HepG2 (cell line): ENCODE measurements around the gene CFAP54. TPM values are rescaled to one million over a fixed set of nuclear protein-coding genes. Genes with fewer than 3 reads are reported as not detected.

ENCODE experiments used
- ATAC-seq: fragments of 200-7000 bp; cut with Tn5 transposase; 3 replicates; pipeline ENCODE4 v1.9.1; 2020; ENCODE audit warnings: mild to moderate bottlenecking, moderate library complexity
- BruUV-seq: library from RNA; stranded (reverse); fragments of 400-500 nt; replicated peaks from 2 replicates; lab custom pipeline; 2021; lab: Mats Ljungman, UMichigan
- CTCF ChIA-PET: fragments of 300-600 bp; formaldehyde crosslinking; extraction: SDS; loops from one replicate; lab custom pipeline; 2021; ENCODE audit warnings: low total read pairs, inconsistent platforms, low intra/inter-chr PET ratio; lab: Yijun Ruan, JAX
- POLR2A ChIA-PET: fragments of 350-600 bp; sonication (Branson Sonifier 250); formaldehyde crosslinking; loops from one replicate; lab custom pipeline; 2020; ENCODE audit warnings: antibody characterized with exemption, inconsistent platforms; lab: Yijun Ruan, JAX
- DNase-seq: peaks from one replicate; pipeline ENCODE4 v3.0.0-alpha.2; 2015; ENCODE audit warnings: low spot score
- FAIRE-seq: peaks from 3 replicates; lab custom pipeline; 2011; peaks lifted over from hg19 to GRCh38; lab: Jason Lieb, UNC
- H2AFZ ChIP-seq: one replicate; pipeline ENCODE4 v1.6.1; 2011; ENCODE audit warnings: low read length, inconsistent platforms
- H3K27ac ChIP-seq: fragments of 300-600 bp; 3 replicates; pipeline ENCODE4 v1.8.0; 2011; ENCODE audit warnings: mixed run types, mild to moderate bottlenecking, mixed read lengths, low read length, inconsistent platforms; ENCODE audit not compliant: insufficient read depth; ENCODE audit errors: extremely low read length
- H3K27me3 ChIP-seq, 2 experiments: fragments of 200-600 bp in 1 of 2; 2 replicates in 1 of 2; 3 replicates in 1 of 2; pipeline versions ENCODE4 v1.6.0 to v1.8.0; 2011; ENCODE audit warnings: low read length in 2 of 2, mild to moderate bottlenecking in 2 of 2, moderate library complexity in 2 of 2, inconsistent platforms in 1 of 2; ENCODE audit not compliant: insufficient read depth in 2 of 2, control insufficient read depth in 1 of 2
- H3K36me3 ChIP-seq, 2 experiments: fragments of 200-600 bp in 1 of 2; replicated peaks in 1 of 2; 2 replicates in 1 of 2; 3 replicates in 1 of 2; pipeline versions ENCODE4 v1.5.1 to v1.8.0; 2011; ENCODE audit warnings: low read length in 2 of 2, inconsistent platforms in 1 of 2; ENCODE audit not compliant: insufficient read depth in 2 of 2, control insufficient read depth in 1 of 2
- H3K4me1 ChIP-seq: 2 replicates; pipeline ENCODE4 v1.5.1; 2012; ENCODE audit warnings: low read length, inconsistent platforms; ENCODE audit not compliant: insufficient read depth
- H3K4me2 ChIP-seq: 2 replicates; pipeline ENCODE4 v1.6.0; 2011; ENCODE audit warnings: low read depth, low read length, inconsistent platforms
- H3K4me3 ChIP-seq, 3 experiments: fragments of 200-600 bp in 1 of 3; sonication (generic), shearing (Covaris generic) in 1 of 3; replicated peaks in 1 of 3; 2 replicates each; pipeline ENCODE4 v1.5.1; 2011 to 2016; ENCODE audit warnings: low read length in 3 of 3, inconsistent platforms in 2 of 3, low read depth in 2 of 3, mild to moderate bottlenecking in 2 of 3, control low read depth in 1 of 3, mixed read lengths in 1 of 3; ENCODE audit not compliant: insufficient read depth in 1 of 3
- H3K79me2 ChIP-seq: one replicate; pipeline ENCODE4 v1.6.1; 2011; ENCODE audit warnings: low read length, inconsistent platforms; ENCODE audit not compliant: insufficient read depth
- H3K9ac ChIP-seq: 2 replicates; pipeline ENCODE4 v1.6.0; 2011; ENCODE audit warnings: mild to moderate bottlenecking, low read depth, low read length, inconsistent platforms; ENCODE audit not compliant: insufficient read depth
- H3K9me3 ChIP-seq: 2 replicates; pipeline ENCODE4 v1.5.1; 2012; ENCODE audit warnings: mild to moderate bottlenecking, low read length
- H4K20me1 ChIP-seq: 2 replicates; pipeline ENCODE4 v1.6.0; 2011; ENCODE audit warnings: inconsistent platforms, mild to moderate bottlenecking, low read length, moderate library complexity; ENCODE audit not compliant: insufficient read depth
- CENPX ChIP-seq: sonication (generic); formaldehyde crosslinking; IDR thresholded peaks from 2 replicates; pipeline ENCODE4 v1.9.0; 2021; ENCODE audit warnings: mild to moderate bottlenecking, missing genetic modification reagents, moderate library complexity
- GLI4 ChIP-seq: sonication (generic); formaldehyde crosslinking; IDR thresholded peaks from 2 replicates; pipeline ENCODE4 v1.5.1; 2020; ENCODE audit warnings: missing genetic modification reagents, mild to moderate bottlenecking, moderate library complexity, borderline replicate concordance
- MED13 ChIP-seq: sonication (generic); formaldehyde crosslinking; IDR thresholded peaks from 2 replicates; pipeline ENCODE4 v1.5.0; 2020; ENCODE audit warnings: missing genetic modification reagents
- NCOA1 ChIP-seq: sonication (generic); formaldehyde crosslinking; IDR thresholded peaks from 2 replicates; pipeline ENCODE4 v1.9.0; 2021; ENCODE audit warnings: missing genetic modification reagents
- PBX3 ChIP-seq: sonication (generic); formaldehyde crosslinking; IDR thresholded peaks from 2 replicates; pipeline ENCODE4 v1.8.1; 2023; ENCODE audit warnings: missing genetic modification reagents, inconsistent platforms, borderline replicate concordance
- RFX1 ChIP-seq: fragments of 450-650 bp; IDR thresholded peaks from 2 replicates; pipeline ENCODE4 v1.6.1; 2017
- XRCC5 ChIP-seq: fragments of 200-400 bp; formaldehyde crosslinking; optimal IDR thresholded peaks from 2 replicates; pipeline ENCODE3; 2017; ENCODE audit warnings: mild to moderate bottlenecking, low read length
- ZNF124 ChIP-seq: sonication (generic); formaldehyde crosslinking; IDR thresholded peaks from 2 replicates; pipeline ENCODE4 v1.4.0; 2020; ENCODE audit warnings: missing genetic modification reagents
- ZNF234 ChIP-seq: sonication (generic); formaldehyde crosslinking; conservative IDR thresholded peaks from 2 replicates; pipeline ENCODE4 v1.5.1; 2020; ENCODE audit warnings: mild to moderate bottlenecking, missing genetic modification reagents
- ZNF264 ChIP-seq: sonication (generic); formaldehyde crosslinking; IDR thresholded peaks from 2 replicates; pipeline ENCODE4 v1.4.0; 2020; ENCODE audit warnings: missing genetic modification reagents
- ZNF280B ChIP-seq: sonication (generic); formaldehyde crosslinking; IDR thresholded peaks from 2 replicates; pipeline ENCODE4 v1.5.0; 2020; ENCODE audit warnings: missing genetic modification reagents, mild to moderate bottlenecking, borderline replicate concordance
- ZNF564 ChIP-seq: sonication (generic); formaldehyde crosslinking; IDR thresholded peaks from 2 replicates; pipeline ENCODE4 v1.8.1; 2023; ENCODE audit warnings: mild to moderate bottlenecking, missing genetic modification reagents
- ZNF724P ChIP-seq: sonication (generic); formaldehyde crosslinking; IDR thresholded peaks from 2 replicates; pipeline ENCODE4 v1.8.0; 2022; ENCODE audit warnings: missing genetic modification reagents, borderline replicate concordance
- ZNF788 ChIP-seq: sonication (generic); formaldehyde crosslinking; IDR thresholded peaks from 2 replicates; pipeline ENCODE4 v1.5.0; 2020; ENCODE audit warnings: mild to moderate bottlenecking, missing genetic modification reagents, borderline replicate concordance
- in situ Hi-C: cut with HindIII; loops from 2 replicates; pipeline ENCODE4 v1.10.0; 2017; ENCODE audit warnings: low pct_unique_long_range_greater_than_20kb; ENCODE audit not compliant: extremely low pct_ligation_motif_present
- intact Hi-C: fragments of 100-400 bp; cut with micrococcal nuclease; formaldehyde crosslinking; loops from one replicate; pipeline ENCODE4 v1.10.0; 2022; ENCODE audit not compliant: unreplicated experiment
- polyA plus RNA-seq, 8 experiments: library from polyadenylated mRNA; depleted of rRNA in 3 of 8; stranded (reverse) in 7 of 8; unstranded in 1 of 8; fragments of >200 nt; fragmentation: Illumina TruSeq in 4 of 8; extraction: Trizol in 4 of 8; gene quantifications; 2 replicates each; pipeline versions ENCODE4 v1.2.1 to v1.2.3, GENCODE V29; 2011 to 2016; ENCODE audit warnings: low read depth in 4 of 8, missing spikeins in 1 of 8, mixed read lengths in 1 of 8; ENCODE audit not compliant: insufficient read depth in 1 of 8
- total RNA-seq, 5 experiments: library from RNA; depleted of rRNA; stranded (reverse); fragments of >200 nt; fragmentation: Illumina TruSeq; extraction: Trizol; gene quantifications; 2 replicates each; pipeline ENCODE4 v1.2.3, GENCODE V29; 2016; ENCODE audit warnings: low read depth in 1 of 5
- TF ChIP-seq, protein P1 (sequence below): sonication (generic); formaldehyde crosslinking; conservative IDR thresholded peaks from 2 replicates; pipeline ENCODE4 v1.4.0; 2020; ENCODE audit warnings: missing genetic modification reagents
- TF ChIP-seq, protein P2 (sequence below): IDR thresholded peaks from 2 replicates; pipeline ENCODE4 v1.4.0; 2020; ENCODE audit warnings: mild to moderate bottlenecking, missing genetic modification reagents

Gene CFAP54
- total and polyA plus RNA-seq, 2 of the 13 experiments (the other 11 are each of a cell fraction or from before 2014, with no cell fraction given), result not detected

GRCh38 chr12:96617178-96617577, 127.8 kb downstream of the CFAP54 start (continued):
- TF ChIP-seq, protein P1, sequence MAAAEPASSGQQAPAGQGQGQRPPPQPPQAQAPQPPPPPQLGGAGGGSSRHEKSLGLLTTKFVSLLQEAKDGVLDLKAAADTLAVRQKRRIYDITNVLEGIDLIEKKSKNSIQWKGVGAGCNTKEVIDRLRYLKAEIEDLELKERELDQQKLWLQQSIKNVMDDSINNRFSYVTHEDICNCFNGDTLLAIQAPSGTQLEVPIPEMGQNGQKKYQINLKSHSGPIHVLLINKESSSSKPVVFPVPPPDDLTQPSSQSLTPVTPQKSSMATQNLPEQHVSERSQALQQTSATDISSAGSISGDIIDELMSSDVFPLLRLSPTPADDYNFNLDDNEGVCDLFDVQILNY (CRISPR knock-in tag), result no peak
- TF ChIP-seq ZNF124 (CRISPR knock-in tag), result no peak
- no peak for TF ChIP-seq ZNF264 (CRISPR knock-in tag)
- no peak for TF ChIP-seq PBX3 (CRISPR knock-in tag)
- no peak for TF ChIP-seq RFX1
- no peak for TF ChIP-seq MED13 (CRISPR knock-in tag)
- TF ChIP-seq ZNF280B (CRISPR knock-in tag), result no peak

- no peak overlapping the region for H3K9ac ChIP-seq
- ChIA-PET CTCF (no interaction called here), POLR2A (no interaction called here)
- H3K4me3 ChIP-seq, result no peak overlapping the region
- intact Hi-C loops (no loop called here), in situ Hi-C loops (no loop called here)
- DNase-seq (no peak), ATAC-seq (no peak), FAIRE-seq (no peak)
- no peaks in the 10 kb centered on the region for H3K4me1 ChIP-seq
- H3K27me3 ChIP-seq, result peaks cover under 1 to 1% of the 10 kb centered on the region in 2 experiments; a peak in 2 of 5 replicates
- no peaks in the 10 kb centered on the region for H3K9me3 ChIP-seq
- no peaks in the 10 kb centered on the region for H4K20me1 ChIP-seq
- H3K79me2 ChIP-seq, result no peaks in the 10 kb centered on the region
- H2AFZ ChIP-seq, result no peak overlapping the region
- BruUV-seq, result no TSS peak
- H3K4me2 ChIP-seq, result no peak overlapping the region
- no peak overlapping the region for H3K27ac ChIP-seq
- no peaks in the 10 kb centered on the region for H3K36me3 ChIP-seq
- TF ChIP-seq ZNF724P (CRISPR knock-in tag), result no peak
- no peak for TF ChIP-seq GLI4 (CRISPR knock-in tag)
- no peak for TF ChIP-seq XRCC5
- no peak for TF ChIP-seq ZNF234
- TF ChIP-seq NCOA1 (CRISPR knock-in tag), result no peak
- TF ChIP-seq ZNF564 (CRISPR knock-in tag), result no peak
- no peak for TF ChIP-seq ZNF788
- TF ChIP-seq CENPX (CRISPR knock-in tag), result no peak
- TF ChIP-seq, protein P2, sequence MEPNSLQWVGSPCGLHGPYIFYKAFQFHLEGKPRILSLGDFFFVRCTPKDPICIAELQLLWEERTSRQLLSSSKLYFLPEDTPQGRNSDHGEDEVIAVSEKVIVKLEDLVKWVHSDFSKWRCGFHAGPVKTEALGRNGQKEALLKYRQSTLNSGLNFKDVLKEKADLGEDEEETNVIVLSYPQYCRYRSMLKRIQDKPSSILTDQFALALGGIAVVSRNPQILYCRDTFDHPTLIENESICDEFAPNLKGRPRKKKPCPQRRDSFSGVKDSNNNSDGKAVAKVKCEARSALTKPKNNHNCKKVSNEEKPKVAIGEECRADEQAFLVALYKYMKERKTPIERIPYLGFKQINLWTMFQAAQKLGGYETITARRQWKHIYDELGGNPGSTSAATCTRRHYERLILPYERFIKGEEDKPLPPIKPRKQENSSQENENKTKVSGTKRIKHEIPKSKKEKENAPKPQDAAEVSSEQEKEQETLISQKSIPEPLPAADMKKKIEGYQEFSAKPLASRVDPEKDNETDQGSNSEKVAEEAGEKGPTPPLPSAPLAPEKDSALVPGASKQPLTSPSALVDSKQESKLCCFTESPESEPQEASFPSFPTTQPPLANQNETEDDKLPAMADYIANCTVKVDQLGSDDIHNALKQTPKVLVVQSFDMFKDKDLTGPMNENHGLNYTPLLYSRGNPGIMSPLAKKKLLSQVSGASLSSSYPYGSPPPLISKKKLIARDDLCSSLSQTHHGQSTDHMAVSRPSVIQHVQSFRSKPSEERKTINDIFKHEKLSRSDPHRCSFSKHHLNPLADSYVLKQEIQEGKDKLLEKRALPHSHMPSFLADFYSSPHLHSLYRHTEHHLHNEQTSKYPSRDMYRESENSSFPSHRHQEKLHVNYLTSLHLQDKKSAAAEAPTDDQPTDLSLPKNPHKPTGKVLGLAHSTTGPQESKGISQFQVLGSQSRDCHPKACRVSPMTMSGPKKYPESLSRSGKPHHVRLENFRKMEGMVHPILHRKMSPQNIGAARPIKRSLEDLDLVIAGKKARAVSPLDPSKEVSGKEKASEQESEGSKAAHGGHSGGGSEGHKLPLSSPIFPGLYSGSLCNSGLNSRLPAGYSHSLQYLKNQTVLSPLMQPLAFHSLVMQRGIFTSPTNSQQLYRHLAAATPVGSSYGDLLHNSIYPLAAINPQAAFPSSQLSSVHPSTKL (CRISPR knock-in tag), result no peak
These were observed 133.8 kb downstream of the CFAP54 start for GRCh38 chr12:96623155-96623554.
